Globus pallidus (tissue), 1 donor: Measurements from ENCODE around the gene SH3BP5.

ENCODE experiments used
- DNase-seq: peaks from one replicate; pipeline ENCODE4 v3.0.0-alpha.2; 2015; ENCODE audit warnings: low spot score

Gene SH3BP5

GRCh38 chr3:15273227-15273626, 59.2 kb downstream of the SH3BP5 start:
- DNase-seq: no peak

- no peak for DNase-seq
Measured at GRCh38 chr3:15272426-15273196, 59.8 kb downstream of the SH3BP5 start.

DNA sequence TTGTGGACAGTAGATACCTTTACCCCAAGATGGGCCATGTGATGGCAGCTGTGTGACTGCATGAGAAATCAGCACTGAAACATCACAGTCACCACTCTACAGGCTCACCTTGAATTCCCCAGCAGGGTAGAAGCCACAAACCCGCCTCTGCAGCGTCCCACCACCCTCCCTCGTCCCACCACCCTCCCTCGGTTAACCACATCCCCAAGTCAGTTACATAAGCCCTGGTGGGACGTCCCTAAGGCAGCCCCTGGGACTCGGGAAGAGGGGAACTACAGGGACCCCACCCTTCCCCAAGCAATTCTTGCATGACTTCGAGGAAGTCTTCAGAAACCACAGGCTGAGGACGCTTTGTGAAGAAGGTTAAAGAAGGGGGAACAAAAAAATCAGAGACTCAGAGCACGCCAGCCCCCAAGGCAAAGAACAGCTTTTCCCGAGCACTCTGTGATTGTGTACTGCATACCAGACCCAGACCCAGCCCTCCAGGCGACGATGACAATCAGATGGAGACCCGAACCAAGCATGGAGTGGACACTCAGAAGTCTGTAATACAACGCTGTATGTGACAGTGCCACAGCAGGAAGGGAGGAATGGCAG, 60.5 kb downstream of the SH3BP5 start:
- no peak for DNase-seq

DNA sequence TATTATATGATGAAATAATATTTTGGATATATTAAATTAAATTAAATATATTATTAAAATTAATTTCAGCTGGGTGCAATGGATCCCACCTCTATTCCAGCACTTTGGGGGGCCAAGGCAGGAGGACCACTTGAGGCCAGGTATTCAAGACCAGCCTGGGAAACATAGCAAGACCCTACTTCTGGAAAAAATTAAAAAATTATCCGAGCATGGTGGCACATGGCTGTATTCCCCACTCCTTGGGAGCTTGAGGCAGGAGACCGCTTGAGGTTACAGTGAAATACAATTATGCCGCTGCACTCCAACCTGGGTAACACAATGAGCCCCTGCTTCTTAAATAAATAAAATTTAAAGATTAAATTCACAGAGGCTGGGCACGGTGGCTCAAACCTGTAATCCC, 61.4 kb downstream of the SH3BP5 start:
- no peak for DNase-seq

DNA sequence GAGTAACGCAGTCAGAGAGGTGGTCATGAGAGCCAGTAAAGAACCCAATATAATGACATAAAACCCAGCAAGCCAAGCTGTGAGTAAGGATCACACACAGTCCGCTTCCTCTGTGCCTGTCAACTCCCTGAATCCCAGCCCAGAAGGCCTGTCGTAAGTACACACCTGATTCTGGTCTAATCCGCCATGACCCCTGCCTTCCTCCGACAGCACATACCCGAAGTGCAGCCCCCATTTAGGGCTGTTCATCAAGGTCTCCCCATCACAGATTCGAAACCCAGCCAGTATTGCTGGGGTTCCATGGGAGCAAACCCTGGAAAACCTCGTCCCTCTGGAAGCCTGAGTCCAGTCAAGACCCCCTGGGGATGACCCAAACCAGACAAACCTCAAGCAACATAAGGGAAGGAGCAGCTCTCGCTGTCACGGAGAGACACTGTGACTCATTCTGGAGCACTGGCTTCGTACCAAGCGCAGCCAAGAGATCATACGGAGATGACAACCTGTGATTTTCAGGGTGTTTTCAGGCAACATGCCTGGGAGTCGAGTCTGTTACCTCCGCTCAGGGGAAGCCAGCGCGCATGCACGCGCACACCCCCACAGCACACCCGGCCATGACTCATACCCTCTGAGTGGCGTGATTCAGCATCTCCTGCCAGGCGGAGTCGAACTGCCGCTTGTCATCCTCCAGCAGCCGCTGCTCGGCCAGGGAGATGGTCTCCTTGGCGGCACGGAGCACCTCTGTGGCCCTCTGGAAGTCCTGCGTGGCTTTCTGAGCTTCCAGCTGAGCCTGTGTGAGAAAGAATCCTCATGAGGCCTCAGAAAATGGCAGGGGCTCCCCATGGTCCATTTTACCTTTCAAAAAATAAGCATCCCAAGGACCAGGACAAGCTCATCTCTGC, 63.0 kb downstream of the SH3BP5 start:
- peak; percentile 89 for DNase-seq

GRCh38 chr3:15268033-15268631, 64.3 kb downstream of the SH3BP5 start:
- peak; percentile 85 for DNase-seq

GRCh38 chr3:15267502-15267901, 64.9 kb downstream of the SH3BP5 start:
- DNase-seq: no peak

- no peak for DNase-seq
Measured at GRCh38 chr3:15266510-15267376, 65.6 kb downstream of the SH3BP5 start.

DNA sequence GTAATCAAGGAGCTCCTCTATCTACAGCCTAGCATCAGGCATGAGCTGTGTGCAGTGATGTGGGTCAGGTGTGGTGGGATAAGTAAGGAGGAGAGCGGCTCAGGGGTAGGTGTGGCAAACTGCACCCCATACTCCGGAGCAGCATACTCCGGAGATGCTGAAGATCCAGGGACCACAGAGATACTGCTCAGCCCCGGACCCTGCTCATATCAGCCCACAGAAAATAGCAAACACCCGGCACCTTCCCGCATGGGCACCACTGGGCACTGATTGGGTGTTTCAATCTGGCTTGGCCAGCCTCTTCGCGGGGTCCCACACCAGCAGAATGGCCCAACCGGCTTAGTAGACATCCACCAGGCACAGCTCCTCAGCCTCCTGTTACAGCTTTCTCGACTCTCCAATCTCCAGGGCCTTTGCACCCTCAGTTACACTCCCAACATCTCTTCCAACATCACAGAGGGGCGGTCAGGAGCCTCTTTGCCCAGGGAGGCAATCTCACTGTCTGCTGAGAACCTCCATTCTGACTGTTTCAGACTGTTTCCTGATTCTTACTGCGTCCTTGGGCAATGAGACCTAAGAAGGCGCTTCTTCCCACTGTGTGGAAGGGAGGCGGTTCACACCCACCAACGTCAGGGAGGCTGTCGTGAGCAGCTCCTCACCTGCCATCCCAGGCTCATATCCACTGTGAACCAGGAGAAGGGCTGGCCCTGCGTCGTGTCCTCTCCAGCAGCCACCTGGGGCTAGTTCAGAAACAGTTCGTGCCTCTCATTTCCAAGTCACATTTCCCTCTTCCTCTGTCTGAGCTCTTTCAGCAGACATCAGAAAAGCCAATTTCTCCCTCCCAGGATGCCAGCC, 66.5 kb downstream of the SH3BP5 start:
- DNase-seq: no peak

GRCh38 chr3:15264486-15264885, 67.9 kb downstream of the SH3BP5 start:
- DNase-seq: no peak

DNA sequence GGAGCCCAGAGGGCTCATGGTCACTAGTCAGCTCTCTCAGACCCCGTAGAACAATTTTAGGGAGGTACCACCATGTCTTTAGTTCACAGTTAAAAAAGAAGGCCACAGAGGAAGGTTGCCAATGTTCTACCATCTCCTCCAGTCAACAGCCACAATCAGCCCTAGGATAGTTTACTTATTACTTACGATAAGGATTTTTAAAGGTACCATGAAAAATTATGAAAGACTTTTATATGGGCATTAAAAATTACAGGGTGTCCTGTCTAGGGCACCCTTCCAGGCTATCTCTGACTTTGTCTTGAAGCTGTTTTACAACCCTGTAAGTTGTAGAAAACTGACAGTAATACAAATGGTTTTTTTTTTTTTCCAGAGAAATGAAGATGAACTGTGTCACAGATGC, 68.5 kb downstream of the SH3BP5 start:
- DNase-seq: no peak

DNA sequence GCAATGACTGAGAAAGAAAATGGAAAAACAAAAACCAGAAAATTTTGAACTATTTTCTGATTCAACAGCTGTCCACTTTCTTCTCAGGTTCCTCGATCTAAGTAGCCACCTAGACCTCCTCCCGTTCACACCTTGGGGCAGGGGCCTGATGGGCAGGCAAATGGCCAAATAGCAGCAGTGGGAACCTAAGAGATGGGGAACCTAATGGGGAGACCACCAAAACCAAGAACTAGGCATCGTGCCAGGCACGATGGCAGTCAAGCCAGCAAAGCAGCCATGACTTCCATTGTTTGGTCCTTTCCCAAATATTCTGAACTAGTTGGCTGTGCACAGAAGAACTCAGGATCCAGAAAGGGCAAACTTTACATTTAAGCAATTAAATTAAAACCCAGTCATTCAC, 69.3 kb downstream of the SH3BP5 start:
- DNase-seq: no peak

GRCh38 chr3:15262021-15262420, 70.4 kb downstream of the SH3BP5 start:
- no peak for DNase-seq

GRCh38 chr3:15261274-15261673, 71.1 kb downstream of the SH3BP5 start:
- no peak for DNase-seq

GRCh38 chr3:15260531-15260930, 71.9 kb downstream of the SH3BP5 start:
- DNase-seq: no peak

GRCh38 chr3:15258720-15259119, 73.7 kb downstream of the SH3BP5 start:
- no peak for DNase-seq

- no peak for DNase-seq
Measured at GRCh38 chr3:15256861-15257341, 75.5 kb downstream of the SH3BP5 start.

DNA sequence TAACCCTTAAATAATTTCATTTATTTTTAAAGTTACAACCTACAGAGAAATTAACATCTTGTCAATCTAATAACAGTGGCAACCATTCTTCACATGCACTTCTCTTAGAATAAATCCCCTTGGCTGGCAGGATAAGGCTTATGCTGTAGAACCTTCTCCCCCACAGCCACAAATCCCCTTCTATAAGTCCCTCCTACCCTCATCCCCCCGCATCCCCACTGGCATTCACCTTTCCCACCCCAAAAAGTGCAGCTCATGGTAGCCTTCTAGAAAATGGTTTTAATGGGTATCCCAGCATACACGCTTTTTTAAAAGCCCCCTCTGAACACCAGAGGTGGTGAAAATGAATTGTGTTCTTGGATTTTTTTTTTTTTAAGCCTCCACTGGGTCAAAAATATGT, 77.2 kb downstream of the SH3BP5 start:
- DNase-seq: no peak

- no peak for DNase-seq
Measured at GRCh38 chr3:15253023-15253697, 79.2 kb downstream of the SH3BP5 start.

DNA sequence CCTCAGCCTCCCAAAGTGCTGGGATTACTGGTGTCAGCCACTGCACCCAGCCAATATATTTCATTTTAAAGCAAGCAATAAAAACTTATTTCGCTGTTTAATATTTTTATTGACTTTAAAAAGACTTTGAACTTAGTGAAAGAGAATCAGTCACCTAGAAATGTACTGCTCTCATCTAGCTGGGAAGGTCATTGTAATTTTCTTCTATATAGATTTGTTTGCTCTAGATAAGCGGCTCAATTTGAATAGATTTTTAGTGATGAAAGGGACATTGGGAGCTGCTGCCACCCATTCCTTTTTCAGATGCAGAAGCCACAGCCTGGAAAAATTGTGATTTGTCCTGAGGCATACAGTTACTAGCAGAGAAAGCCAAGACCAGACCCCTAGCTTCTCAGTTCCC, 86.2 kb downstream of the SH3BP5 start:
- no peak for DNase-seq
